Effector memory CD8-positive, alpha-beta T cell (primary cell): Measurements from ENCODE around the gene CAMSAP3.
"Not testable (repeated sequence)": the region's sequence is repeated elsewhere in the genome, so short reads cannot be mapped to it uniquely, and the experiment has no call there.

Experiments
- ATAC-seq: fragments of 150-1000 bp; cut with Tn5 transposase; replicated peaks from 2 replicates; pipeline ENCODE4 v1.10.0; 2021; ENCODE audit warnings: mild to moderate bottlenecking, moderate library complexity
- DNase-seq, 3 experiments: peaks; one replicate each; pipeline ENCODE4 v3.0.0; 2021
- H3K27ac Mint-ChIP-seq, 2 donors: one replicate each; pipeline ENCODE4 v1.8.0; 2022; ENCODE audit warnings: mild to moderate bottlenecking in 2 of 2, mixed read lengths in 2 of 2, moderate library complexity in 2 of 2
- H3K27me3 Mint-ChIP-seq, 2 donors: one replicate each; pipeline ENCODE4 v1.8.0; 2022; ENCODE audit warnings: mixed read lengths in 2 of 2
- H3K36me3 Mint-ChIP-seq: one replicate; pipeline ENCODE4 v1.8.0; 2022; ENCODE audit warnings: mild to moderate bottlenecking, moderate library complexity, mixed read lengths; ENCODE audit not compliant: insufficient read depth
- H3K4me1 Mint-ChIP-seq, 2 donors: one replicate each; pipeline ENCODE4 v1.8.0; 2022; ENCODE audit warnings: low read depth in 2 of 2, mixed read lengths in 2 of 2
- H3K4me3 Mint-ChIP-seq, 2 donors: one replicate each; pipeline ENCODE4 v1.8.0; 2022; ENCODE audit warnings: mild to moderate bottlenecking in 2 of 2, mixed read lengths in 2 of 2, moderate library complexity in 2 of 2
- H3K9me3 Mint-ChIP-seq, 2 donors: one replicate each; pipeline ENCODE4 v1.8.0; 2022; ENCODE audit warnings: mixed read lengths in 2 of 2

Gene CAMSAP3

GRCh38 chr19:7636691-7637373, 41.2 kb downstream of the CAMSAP3 start, which contains the start of gene STXBP2:
TSS of gene STXBP2 (plus strand) at chr19:7637110. CDS start at chr19:7637150, 40 bp downstream.
- H3K36me3 Mint-ChIP-seq: peaks cover 36% of the 10 kb centered on the region
- no peaks in the 10 kb centered on the region for H3K9me3 Mint-ChIP-seq
- no peaks in the 10 kb centered on the region for H3K27me3 Mint-ChIP-seq
- H3K4me1 Mint-ChIP-seq: peaks cover 23 to 30% of the 10 kb centered on the region in 2 donors
- peak within 1 kb of the TSS; percentile 94 for H3K27ac Mint-ChIP-seq
- H3K4me3 Mint-ChIP-seq: peak within 1 kb of the TSS; percentile 83 to 86
- ATAC-seq (peak; percentile 96), DNase-seq (peak; percentile 86 to 92 (median 91))

- H3K4me1 Mint-ChIP-seq: peaks cover 23 to 30% of the 10 kb centered on the region in 2 donors
- H3K9me3 Mint-ChIP-seq: no peaks in the 10 kb centered on the region
- no peaks in the 10 kb centered on the region for H3K27me3 Mint-ChIP-seq
- DNase-seq (no peak), ATAC-seq (peak; percentile 21)
- peaks cover 33% of the 10 kb centered on the region for H3K36me3 Mint-ChIP-seq
- H3K4me3 Mint-ChIP-seq: peak overlapping the region; percentile 83 to 86
- H3K27ac Mint-ChIP-seq: peak overlapping the region; percentile 94
Observed at GRCh38 chr19:7637374-7638256, 42.0 kb downstream of the CAMSAP3 start.

GRCh38 chr19:7638802-7639465, 43.3 kb downstream of the CAMSAP3 start:
- peak overlapping the region in 1 of 2 donors; percentile 65 for H3K27ac Mint-ChIP-seq
- peak overlapping the region in 1 of 2 donors; percentile 83 for H3K4me3 Mint-ChIP-seq
- H3K27me3 Mint-ChIP-seq: no peaks in the 10 kb centered on the region
- H3K4me1 Mint-ChIP-seq: peaks cover 23 to 30% of the 10 kb centered on the region in 2 donors
- ATAC-seq (no peak), DNase-seq (no peak)
- H3K36me3 Mint-ChIP-seq: peaks cover 26% of the 10 kb centered on the region
- no peaks in the 10 kb centered on the region for H3K9me3 Mint-ChIP-seq

GRCh38 chr19:7639863-7640348, 44.2 kb downstream of the CAMSAP3 start:
- Mint-ChIP-seq H3K36me3 (peaks cover 29% of the 10 kb centered on the region), H3K9me3 (no peaks in the 10 kb centered on the region), H3K4me3 (peak overlapping the region in 1 of 2 donors; percentile 10), H3K4me1 (peaks cover 20 to 30% of the 10 kb centered on the region in 2 donors), H3K27ac (peak overlapping the region; percentile 13 to 65), H3K27me3 (no peaks in the 10 kb centered on the region)
- no peak for DNase-seq
- ATAC-seq: no peak

GRCh38 chr19:7640803-7641202, 45.1 kb downstream of the CAMSAP3 start:
- Mint-ChIP-seq H3K4me1 (peaks cover 15 to 30% of the 10 kb centered on the region in 2 donors), H3K27ac (no peak overlapping the region), H3K9me3 (no peaks in the 10 kb centered on the region), H3K4me3 (peak overlapping the region in 1 of 2 donors; percentile 31), H3K27me3 (no peaks in the 10 kb centered on the region), H3K36me3 (peaks cover 30% of the 10 kb centered on the region)
- DNase-seq: no peak
- no peak for ATAC-seq

- H3K27ac Mint-ChIP-seq: no peak overlapping the region
- H3K9me3 Mint-ChIP-seq: no peaks in the 10 kb centered on the region
- peaks cover 28% of the 10 kb centered on the region for H3K36me3 Mint-ChIP-seq
- no peak overlapping the region for H3K4me3 Mint-ChIP-seq
- no peaks in the 10 kb centered on the region for H3K27me3 Mint-ChIP-seq
- peaks cover 15 to 26% of the 10 kb centered on the region in 2 donors for H3K4me1 Mint-ChIP-seq
- no peak for DNase-seq
- no peak for ATAC-seq
Observed at GRCh38 chr19:7641290-7642276, 45.9 kb downstream of the CAMSAP3 start.

GRCh38 chr19:7642295-7643030, 46.8 kb downstream of the CAMSAP3 start:
- H3K4me1 Mint-ChIP-seq: peaks cover 15 to 21% of the 10 kb centered on the region in 2 donors
- H3K27ac Mint-ChIP-seq: no peak overlapping the region
- no peak overlapping the region for H3K4me3 Mint-ChIP-seq
- DNase-seq (no peak), ATAC-seq (no peak)
- no peaks in the 10 kb centered on the region for H3K9me3 Mint-ChIP-seq
- peaks cover 20% of the 10 kb centered on the region for H3K36me3 Mint-ChIP-seq
- no peaks in the 10 kb centered on the region for H3K27me3 Mint-ChIP-seq

- peaks cover 15 to 17% of the 10 kb centered on the region in 2 donors for H3K4me1 Mint-ChIP-seq
- no peak for ATAC-seq
- H3K27me3 Mint-ChIP-seq: no peaks in the 10 kb centered on the region
- peak overlapping the region in 1 of 2 donors; percentile 88 for H3K27ac Mint-ChIP-seq
- H3K4me3 Mint-ChIP-seq: no peak overlapping the region
- H3K9me3 Mint-ChIP-seq: no peaks in the 10 kb centered on the region
- H3K36me3 Mint-ChIP-seq: peaks cover 15% of the 10 kb centered on the region
- no peak for DNase-seq
Observed at GRCh38 chr19:7643031-7643415, 47.4 kb downstream of the CAMSAP3 start.

GRCh38 chr19:7643629-7644549, 48.2 kb downstream of the CAMSAP3 start:
- not testable (repeated sequence) for H3K4me3 Mint-ChIP-seq, H3K9me3 Mint-ChIP-seq, ATAC-seq, DNase-seq, H3K27me3 Mint-ChIP-seq
- H3K27ac Mint-ChIP-seq: peak overlapping the region in 1 of 2 donors; percentile 88
- peaks cover 14 to 15% of the 10 kb centered on the region in 2 donors for H3K4me1 Mint-ChIP-seq
- H3K36me3 Mint-ChIP-seq: peaks cover 15% of the 10 kb centered on the region

- peaks cover 8 to 10% of the 10 kb centered on the region in 2 donors for H3K4me1 Mint-ChIP-seq
- H3K9me3 Mint-ChIP-seq: no peaks in the 10 kb centered on the region
- no peak for DNase-seq
- H3K36me3 Mint-ChIP-seq: peaks cover 15% of the 10 kb centered on the region
- no peaks in the 10 kb centered on the region for H3K27me3 Mint-ChIP-seq
- no peak overlapping the region for H3K4me3 Mint-ChIP-seq
- H3K27ac Mint-ChIP-seq: no peak overlapping the region
- no peak for ATAC-seq
Observed at GRCh38 chr19:7644550-7644877, 48.9 kb downstream of the CAMSAP3 start.

- peaks cover 1 to 3% of the 10 kb centered on the region in 2 donors for H3K4me1 Mint-ChIP-seq
- no peaks in the 10 kb centered on the region for H3K9me3 Mint-ChIP-seq
- no peaks in the 10 kb centered on the region for H3K27me3 Mint-ChIP-seq
- H3K36me3 Mint-ChIP-seq: peaks cover 15% of the 10 kb centered on the region
- H3K4me3 Mint-ChIP-seq: no peak overlapping the region
- ATAC-seq (peak; percentile 24), DNase-seq (no peak)
- no peak overlapping the region for H3K27ac Mint-ChIP-seq
Observed at GRCh38 chr19:7645163-7645562, 49.5 kb downstream of the CAMSAP3 start.
